Measurements from ENCODE around the gene ZNF346.

ZNF346 gene

DNA sequence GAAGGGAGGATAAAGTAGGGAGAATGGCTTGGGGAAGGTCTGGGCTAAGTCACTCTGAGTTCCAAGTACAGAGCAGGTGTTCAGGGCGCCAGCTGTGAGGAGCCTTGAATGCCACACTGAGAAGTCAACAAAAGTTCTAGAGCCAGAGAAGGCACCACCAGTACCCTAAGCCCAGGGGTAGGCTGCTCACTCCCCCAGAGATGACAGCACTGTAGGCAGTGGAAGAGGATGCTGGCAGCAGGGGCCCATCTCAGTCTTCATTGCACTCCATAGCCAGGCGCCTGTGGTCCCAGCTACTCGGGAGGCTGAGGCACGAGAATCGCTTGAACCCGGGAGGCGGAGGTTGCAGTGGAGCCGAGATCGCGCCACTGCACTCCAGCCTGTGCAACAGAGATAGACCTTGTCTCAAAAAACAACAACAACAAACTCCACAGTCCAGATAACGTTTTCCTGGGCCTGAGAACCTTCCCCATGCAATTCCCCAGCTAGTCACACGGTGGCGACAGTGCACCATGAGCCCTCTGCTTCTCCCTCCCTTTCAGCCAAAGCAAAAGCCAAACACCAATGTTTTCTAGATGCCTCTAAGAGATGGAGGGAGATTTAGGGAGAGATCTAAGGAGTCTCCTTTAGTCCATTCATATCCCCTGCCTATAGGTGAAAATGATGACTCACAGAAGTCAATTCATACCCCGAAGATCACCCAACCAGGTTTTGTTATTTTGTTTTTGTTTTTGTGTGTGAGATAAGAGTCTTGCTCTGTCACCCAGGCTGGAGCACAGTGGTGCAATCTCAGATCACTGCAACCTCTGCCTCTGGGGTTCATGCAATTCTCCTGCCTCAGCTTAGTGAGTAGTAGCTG is 91.3 kb downstream of the ZNF346 start:
- DNase-seq (ENCODE audit: insufficient read length) (peak; percentile 82), FAIRE-seq (peak; percentile 98)
- TF ChIP-seq POLR2AphosphoS5 (IDR thresholded peaks at IDR 0.05; ENCODE audit: low read depth, low read length) (no peak), POLR2A (IDR thresholded peaks at IDR 0.05; ENCODE audit: low read depth, low read length) (no peak), TAF1 (IDR thresholded peaks at IDR 0.05; ENCODE audit: borderline replicate concordance, low read depth, low read length) (no peak)

DNA sequence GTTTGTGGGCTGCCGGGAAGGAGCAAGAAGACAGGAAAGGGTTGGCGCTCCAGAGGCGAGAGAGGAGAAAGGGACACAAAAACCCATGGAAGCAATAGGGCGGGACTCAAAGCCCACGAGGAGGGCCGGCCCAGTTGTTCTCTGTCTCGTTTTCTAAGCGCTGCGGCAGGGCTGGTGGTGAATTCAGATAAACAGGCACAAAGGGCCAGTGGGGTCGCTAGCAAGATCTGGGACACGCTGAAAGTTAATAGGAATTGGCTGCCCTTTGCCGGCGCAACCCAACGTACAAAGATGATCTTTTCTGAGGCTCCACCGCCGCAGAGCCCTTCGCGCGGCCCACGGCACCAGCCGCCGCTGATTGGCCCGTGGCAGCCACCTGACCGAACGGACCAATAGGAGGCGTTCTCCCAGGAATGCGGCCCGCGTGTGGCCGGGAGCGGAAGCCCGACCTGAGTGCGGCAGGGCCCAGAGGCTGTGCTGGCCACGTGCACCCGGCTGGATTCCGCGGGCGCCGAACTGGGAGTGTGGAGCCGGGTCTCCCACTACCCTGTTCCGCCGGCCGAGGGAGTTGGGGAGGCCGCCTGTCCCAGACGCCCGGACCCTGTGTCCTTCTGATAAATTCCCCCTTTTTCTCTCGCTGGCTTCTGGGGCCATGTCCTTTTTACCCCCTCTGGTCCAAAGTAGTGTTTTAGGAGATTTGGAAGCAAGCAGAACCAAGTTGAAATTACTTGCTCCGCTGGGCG is 94.3 kb downstream of the ZNF346 start:
- peak; percentile 68 for DNase-seq (ENCODE audit: insufficient read length)
- no peak for FAIRE-seq
- TF ChIP-seq POLR2AphosphoS5 (IDR thresholded peaks at IDR 0.05; ENCODE audit: low read depth, low read length) (no peak), TAF1 (IDR thresholded peaks at IDR 0.05; ENCODE audit: borderline replicate concordance, low read depth, low read length) (no peak), POLR2A (IDR thresholded peaks at IDR 0.05; ENCODE audit: low read depth, low read length) (no peak)

DNA sequence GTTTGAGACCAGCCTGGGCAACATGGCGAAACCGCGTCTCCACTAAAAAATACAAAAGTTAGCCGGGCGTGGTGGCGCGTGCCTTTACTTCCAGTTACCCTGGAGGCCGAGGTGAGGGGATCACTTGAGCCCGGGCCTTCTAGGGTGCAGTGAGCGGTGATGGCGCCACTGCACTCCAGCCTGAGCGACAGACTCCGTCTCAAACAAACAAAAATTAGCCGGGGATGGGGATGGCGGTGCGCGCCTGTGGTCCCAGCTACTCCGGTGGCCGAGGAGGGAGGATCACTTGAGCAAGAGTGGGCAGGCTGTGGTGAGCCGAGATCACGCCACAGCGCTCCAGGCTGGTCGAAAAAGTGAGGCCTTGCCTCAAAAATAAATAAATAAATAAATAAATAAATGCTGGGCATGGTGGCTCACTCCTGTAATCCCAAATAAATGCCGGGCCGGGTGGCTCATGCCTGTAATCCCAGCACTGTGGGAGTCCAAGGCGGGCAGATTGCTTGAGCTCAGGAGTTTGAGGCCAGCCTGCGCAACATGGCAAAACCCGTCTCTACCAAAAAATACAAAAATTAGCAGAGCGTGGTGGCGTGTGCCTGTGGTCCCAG is 95.0 kb downstream of the ZNF346 start:
- no peak for TF ChIP-seq POLR2A (IDR thresholded peaks at IDR 0.05; ENCODE audit: low read depth, low read length)
- no peak for TF ChIP-seq POLR2AphosphoS5 (IDR thresholded peaks at IDR 0.05; ENCODE audit: low read depth, low read length)
- no peak for TF ChIP-seq TAF1 (IDR thresholded peaks at IDR 0.05; ENCODE audit: borderline replicate concordance, low read depth, low read length)
- DNase-seq (ENCODE audit: insufficient read length) (no peak), FAIRE-seq (no peak)

DNA sequence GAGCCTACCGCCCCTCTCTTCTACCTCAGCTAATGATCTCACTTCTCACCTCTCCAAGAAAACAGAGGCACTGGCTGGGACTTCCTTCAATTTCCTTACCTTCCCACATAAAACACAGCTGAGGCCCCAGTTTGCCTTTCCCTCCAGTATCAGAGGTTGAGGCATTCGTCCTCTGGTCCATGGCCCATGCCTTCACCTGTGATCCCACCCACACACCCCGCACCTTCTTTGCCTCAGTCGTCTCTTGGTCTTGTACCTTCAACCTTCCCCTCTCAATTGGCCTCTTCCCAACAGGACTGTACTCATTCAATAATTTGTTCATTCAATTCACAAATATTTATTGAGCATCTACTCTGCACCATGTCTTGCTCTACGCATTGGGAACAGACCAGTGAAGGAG is 100.1 kb downstream of the ZNF346 start:
- TF ChIP-seq POLR2A (IDR thresholded peaks at IDR 0.05; ENCODE audit: low read depth, low read length) (no peak), TAF1 (IDR thresholded peaks at IDR 0.05; ENCODE audit: borderline replicate concordance, low read depth, low read length) (no peak), POLR2AphosphoS5 (IDR thresholded peaks at IDR 0.05; ENCODE audit: low read depth, low read length) (no peak)

DNA sequence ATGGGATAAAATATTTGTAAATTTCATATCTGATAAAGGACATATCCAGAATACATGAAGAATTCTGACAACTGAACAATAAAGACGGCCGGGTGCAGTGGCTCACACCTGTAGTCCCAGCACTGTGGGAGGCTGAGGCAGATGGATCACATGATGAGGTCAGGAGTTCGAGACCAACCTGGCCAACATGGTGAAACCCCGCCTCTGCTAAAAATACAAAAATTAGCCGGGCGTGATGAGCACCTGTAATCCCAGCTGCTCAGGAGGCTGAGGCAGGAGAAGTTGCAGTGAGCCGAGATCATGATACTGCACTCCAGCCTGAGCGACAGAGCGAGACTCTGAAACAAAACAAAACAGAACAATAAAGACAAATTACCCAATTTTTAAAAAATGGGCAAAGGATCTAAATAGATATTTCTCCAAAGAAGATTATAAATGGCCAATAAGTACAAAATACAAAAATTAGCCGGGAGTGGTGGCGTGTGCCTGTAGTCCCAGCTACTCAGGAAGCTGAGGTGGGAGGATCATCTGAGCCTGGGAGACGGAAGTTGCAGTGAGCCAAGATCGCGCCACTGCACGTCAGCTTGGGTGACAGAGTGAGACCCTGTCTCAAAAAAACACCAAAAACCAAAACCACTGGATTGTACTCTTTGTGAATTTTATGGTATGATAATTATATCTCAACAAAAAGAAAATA is 101.4 kb downstream of the ZNF346 start:
- FAIRE-seq, result no peak
- TF ChIP-seq TAF1 (IDR thresholded peaks at IDR 0.05; ENCODE audit: borderline replicate concordance, low read depth, low read length) (no peak), POLR2A (IDR thresholded peaks at IDR 0.05; ENCODE audit: low read depth, low read length) (no peak), POLR2AphosphoS5 (IDR thresholded peaks at IDR 0.05; ENCODE audit: low read depth, low read length) (no peak)
- no peak for DNase-seq (ENCODE audit: insufficient read length)

More for the DNA sequence above, 100.1 kb downstream of the ZNF346 start:
- no peak for DNase-seq (ENCODE audit: insufficient read length)
- FAIRE-seq, result no peak

DNA sequence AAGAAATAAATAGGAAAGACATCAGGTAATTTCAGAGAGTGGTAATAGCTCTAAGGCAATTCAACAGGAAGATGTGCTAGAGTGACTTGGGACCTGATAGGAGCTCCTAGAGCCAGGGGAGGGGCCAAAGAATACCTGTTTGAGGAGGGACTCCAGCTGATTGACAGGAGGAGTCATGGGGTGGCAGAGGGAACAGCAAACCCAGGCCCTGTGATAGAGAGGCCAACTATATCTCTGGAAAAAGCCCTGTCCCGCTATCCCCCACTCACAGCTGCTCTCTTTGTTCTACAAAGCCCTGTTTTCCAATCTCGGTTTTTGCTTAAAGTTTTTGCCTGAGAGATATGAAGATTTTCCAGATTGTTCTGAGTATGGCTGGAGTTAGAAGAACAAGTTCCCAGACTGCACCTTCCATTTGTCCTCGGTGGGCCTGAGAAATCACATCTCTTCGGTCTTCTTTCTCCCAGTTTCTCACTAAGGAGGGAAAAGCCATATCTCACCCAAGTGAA is 102.0 kb downstream of the ZNF346 start:
- DNase-seq (ENCODE audit: insufficient read length) (no peak), FAIRE-seq (no peak)
- TF ChIP-seq TAF1 (IDR thresholded peaks at IDR 0.05; ENCODE audit: borderline replicate concordance, low read depth, low read length) (no peak), POLR2A (IDR thresholded peaks at IDR 0.05; ENCODE audit: low read depth, low read length) (no peak), POLR2AphosphoS5 (IDR thresholded peaks at IDR 0.05; ENCODE audit: low read depth, low read length) (no peak)

DNA sequence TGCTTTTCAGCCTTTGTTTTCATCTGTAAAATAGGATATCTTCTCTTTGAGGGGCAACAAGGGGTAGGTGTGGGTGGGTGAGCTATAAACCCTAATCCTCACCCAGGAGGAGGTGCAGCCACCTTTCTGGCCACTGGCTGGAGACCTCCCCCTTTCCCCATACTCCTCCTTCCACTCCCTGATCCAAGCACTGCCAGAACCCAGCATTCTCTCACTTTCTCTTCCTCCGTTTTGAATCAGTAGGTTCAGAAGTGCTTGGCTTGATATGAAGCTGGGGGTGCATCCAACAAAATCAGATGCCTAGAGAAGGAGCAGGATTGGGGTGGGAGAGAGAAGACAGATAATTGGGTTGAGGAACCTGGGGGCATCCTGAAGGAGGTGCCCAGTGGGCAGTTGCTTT is 104.3 kb downstream of the ZNF346 start:
- FAIRE-seq (no peak), DNase-seq (ENCODE audit: insufficient read length) (no peak)
- TF ChIP-seq TAF1 (IDR thresholded peaks at IDR 0.05; ENCODE audit: borderline replicate concordance, low read depth, low read length) (no peak), POLR2A (IDR thresholded peaks at IDR 0.05; ENCODE audit: low read depth, low read length) (no peak), POLR2AphosphoS5 (IDR thresholded peaks at IDR 0.05; ENCODE audit: low read depth, low read length) (no peak)

DNA sequence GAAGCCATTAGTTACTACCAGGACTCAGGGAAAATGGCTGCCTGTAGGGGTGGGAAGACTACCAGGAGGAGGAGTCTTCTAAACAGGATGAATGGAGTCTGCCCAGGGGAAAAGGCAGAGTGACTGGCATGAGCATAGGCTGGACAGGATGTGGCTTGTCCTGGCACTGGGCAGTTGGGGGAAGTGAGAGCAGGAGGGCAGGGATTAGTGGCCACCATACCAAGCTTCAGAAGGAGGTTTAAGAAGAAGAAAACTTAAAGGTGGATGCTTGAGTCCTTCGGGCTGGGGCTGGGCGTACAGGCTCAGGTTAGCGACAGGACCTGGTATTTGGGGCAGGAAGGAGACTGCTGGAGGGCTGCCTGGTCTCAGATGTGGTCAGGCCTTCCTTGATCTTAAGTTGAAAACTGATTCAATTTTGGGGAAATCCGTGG is 106.1 kb downstream of the ZNF346 start:
- no peak for DNase-seq (ENCODE audit: insufficient read length)
- no peak for TF ChIP-seq POLR2A (IDR thresholded peaks at IDR 0.05; ENCODE audit: low read depth, low read length)
- TF ChIP-seq TAF1 (IDR thresholded peaks at IDR 0.05; ENCODE audit: borderline replicate concordance, low read depth, low read length), result no peak
- TF ChIP-seq POLR2AphosphoS5 (IDR thresholded peaks at IDR 0.05; ENCODE audit: low read depth, low read length), result no peak
- FAIRE-seq, result no peak

DNA sequence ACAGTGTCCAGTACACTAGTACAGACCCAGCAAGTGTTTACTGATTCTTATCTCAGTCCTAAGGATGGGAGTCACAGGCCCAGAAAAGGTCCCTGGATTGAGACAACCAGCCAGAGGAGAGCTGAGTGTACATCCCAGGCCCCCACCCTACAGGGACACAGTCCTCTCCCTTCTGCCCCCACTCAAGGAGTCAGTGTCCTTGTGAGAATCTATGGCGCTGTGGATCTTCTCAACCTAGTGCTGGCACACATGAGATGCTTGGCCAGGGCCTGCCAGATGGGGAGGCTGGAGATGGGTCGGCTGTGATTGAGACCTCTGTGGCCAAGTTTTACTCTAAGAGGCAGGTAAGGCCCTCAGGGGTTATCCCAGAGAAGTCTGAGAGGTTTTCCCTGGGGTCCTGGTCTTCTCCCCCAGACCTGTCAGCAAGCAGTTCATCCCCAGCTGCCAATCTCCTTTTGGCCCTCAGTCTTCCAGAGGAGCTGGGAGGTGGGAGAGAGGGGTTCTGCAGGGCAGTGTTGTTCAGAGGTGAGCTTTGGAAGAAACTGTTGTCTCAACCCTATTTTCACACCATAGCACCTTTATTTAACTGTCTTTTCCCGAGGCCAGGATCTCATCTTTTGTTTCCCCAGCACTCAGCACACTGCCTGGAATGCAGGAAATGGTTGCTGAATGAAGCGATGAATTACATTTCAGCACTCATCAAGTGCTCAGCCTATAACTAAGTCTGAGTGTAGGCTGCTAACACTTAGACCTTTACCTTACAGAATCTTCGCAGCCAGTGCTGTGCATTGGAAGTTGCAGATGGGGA is 107.9 kb downstream of the ZNF346 start:
- FAIRE-seq (no peak), DNase-seq (ENCODE audit: insufficient read length) (no peak)
- no peak for TF ChIP-seq POLR2A (IDR thresholded peaks at IDR 0.05; ENCODE audit: low read depth, low read length)
- TF ChIP-seq TAF1 (IDR thresholded peaks at IDR 0.05; ENCODE audit: borderline replicate concordance, low read depth, low read length), result no peak
- no peak for TF ChIP-seq POLR2AphosphoS5 (IDR thresholded peaks at IDR 0.05; ENCODE audit: low read depth, low read length)

All from GM12892 (cell line).